ENCODE results near the gene FAM76A.

GRCh38 chr1:27736252-27736651 is 10.5 kb downstream of the FAM76A start:
- TF ChIP-seq POLR2A (IDR thresholded peaks at IDR 0.05) (no peak), CTCF (IDR thresholded peaks at IDR 0.05) (no peak)

All from gastroesophageal sphincter (tissue), 3 donors.